Measurements from ENCODE around the gene AQP10.
"Not testable (repeated sequence)": the region's sequence is repeated elsewhere in the genome, so short reads cannot be mapped to it uniquely, and the experiment has no call there.

Gene AQP10

GRCh38 chr1:154360288-154360687 lies 39.4 kb downstream of the AQP10 start:
- TF ChIP-seq CTCF (IDR thresholded peaks at IDR 0.05; ENCODE audit: borderline replicate concordance, insufficient read depth, low read depth, low read length) = no peak
- no peak overlapping the region for H3K4me3 ChIP-seq (ENCODE audit: low read depth, low read length)

GRCh38 chr1:154360881-154361280 lies 40.0 kb downstream of the AQP10 start:
- H3K4me3 ChIP-seq (ENCODE audit: low read depth, low read length) = not testable (repeated sequence)

- TF ChIP-seq CTCF (IDR thresholded peaks at IDR 0.05; ENCODE audit: borderline replicate concordance, insufficient read depth, low read depth, low read length) = no peak
- no peak overlapping the region for H3K4me3 ChIP-seq (ENCODE audit: low read depth, low read length)
These were observed 40.5 kb downstream of the AQP10 start for GRCh38 chr1:154361357-154361756.

GRCh38 chr1:154371436-154371835 lies 50.5 kb downstream of the AQP10 start:
- TF ChIP-seq CTCF (IDR thresholded peaks at IDR 0.05; ENCODE audit: borderline replicate concordance, insufficient read depth, low read depth, low read length) = no peak
- H3K4me3 ChIP-seq (ENCODE audit: low read depth, low read length) = no peak overlapping the region

GRCh38 chr1:154373777-154374357 lies 53.0 kb downstream of the AQP10 start:
- H3K4me3 ChIP-seq (ENCODE audit: low read depth, low read length) = not testable (repeated sequence)

Measured in GM12875 (cell line).